Testis (tissue), 3 donors: ENCODE results near the gene C1orf53. TPM values are rescaled to one million over a fixed set of nuclear protein-coding genes. Genes with fewer than 3 reads are reported as not detected.

Experiments used
- DNase-seq: peaks from one replicate; pipeline ENCODE4 v3.0.0-alpha.2; 2019
- H3K27ac ChIP-seq, 2 donors: fragments of 200-600 bp; sonication (generic); one replicate each; pipeline ENCODE4 v1.5.1; 2019
- H3K27me3 ChIP-seq: fragments of 200-600 bp; sonication (generic); one replicate; pipeline ENCODE4 v1.5.1; 2019
- H3K36me3 ChIP-seq: fragments of 200-600 bp; sonication (generic); one replicate; pipeline ENCODE4 v1.5.1; 2017; ENCODE audit warnings: low read depth; ENCODE audit errors: missing control alignments
- H3K4me1 ChIP-seq: fragments of 200-600 bp; sonication (generic); one replicate; pipeline ENCODE4 v1.5.1; 2019
- H3K4me3 ChIP-seq, 2 donors: fragments of 200-600 bp; sonication (generic); one replicate each; pipeline ENCODE4 v1.5.1; 2017 to 2019
- H3K9me3 ChIP-seq: fragments of 200-600 bp; sonication (generic); one replicate; pipeline ENCODE4 v1.5.1; 2017
- CTCF ChIP-seq, 3 experiments: fragments of 450-650 bp in 2 of 3; fragments of 200-600 bp in 1 of 3; sonication (generic) in 1 of 3; IDR thresholded peaks; one replicate each; pipeline ENCODE4 v1.5.1; 2016 to 2019; ENCODE audit warnings: antibody characterized with exemption in 3 of 3, mild to moderate bottlenecking in 2 of 3, moderate library complexity in 1 of 3
- POLR2A ChIP-seq: fragments of 450-650 bp; IDR thresholded peaks from one replicate; pipeline ENCODE4 v1.6.1; 2017; ENCODE audit warnings: antibody characterized with exemption, mild to moderate bottlenecking, moderate library complexity
- WGBS, 2 donors: methylation state at CpG; one replicate each; pipeline ENCODE4 v1.1.5; 2018; 5-methylcytosine and 5-hydroxymethylcytosine counted together
- intact Hi-C: fragments of 100-400 bp; cut with DNase I; formaldehyde crosslinking; loops from one replicate; pipeline ENCODE4 v1.15.1; 2023; ENCODE audit warnings: low total_unique reads
- polyA plus RNA-seq: library from polyadenylated mRNA; stranded (reverse); fragments of 350-450 nt; fragmentation: Illumina TruSeq; extraction: RNeasy Lipid Tissue Mini Kit (QIAGEN cat#74804); gene quantifications from one replicate; pipeline ENCODE4 v1.2.3, GENCODE V29; 2014; ENCODE audit warnings: low read depth, low replicate concordance; ENCODE audit not compliant: insufficient read depth
- total RNA-seq, 2 donors: library from RNA; depleted of rRNA; stranded (reverse); fragments of >200 nt; gene quantifications; one replicate each; pipeline ENCODE4 v1.2.3, GENCODE V29; 2016

C1orf53 gene
- total and polyA plus RNA-seq, 3 donors from 2014 or later = 7.8 to 10.5 (median 8.6) TPM

- TF ChIP-seq CTCF (IDR thresholded peaks at IDR 0.05) = no peak
- TF ChIP-seq POLR2A = no peak
- no peak overlapping the region for H3K27ac ChIP-seq
- no peaks in the 10 kb centered on the region for H3K27me3 ChIP-seq
- H3K36me3 ChIP-seq = no peaks in the 10 kb centered on the region
- intact Hi-C loops = no loop called here
- H3K4me3 ChIP-seq = no peak overlapping the region
- 36 to 47% methylated on average over 4 of the region's 4 CpGs for WGBS, 2 donors
- peaks cover 4% of the 10 kb centered on the region for H3K4me1 ChIP-seq
- no peak for DNase-seq
- H3K9me3 ChIP-seq = no peaks in the 10 kb centered on the region
Observed at GRCh38 chr1:197955486-197956394, 53.3 kb downstream of the C1orf53 start.

Other genes with a start within 250 kb of the C1orf53 start
- 10 to 100 TPM; 11.6 TPM for gene DENND1B, start 127.2 kb upstream of the C1orf53 start, total RNA-seq
- gene DENND1B, start 127.2 kb upstream of the C1orf53 start, polyA plus RNA-seq = 7.2 TPM
- 1 to 10 TPM; 3.7 to 7.1 TPM for gene LHX9, start 14.7 kb downstream of the C1orf53 start, total RNA-seq
- gene LHX9, start 14.7 kb downstream of the C1orf53 start, polyA plus RNA-seq = 3.7 TPM